Daoy (cell line): Measurements from ENCODE around the gene SVBP. TPM values are rescaled to one million over a fixed set of nuclear protein-coding genes. Genes with fewer than 3 reads are reported as not detected.
"Not testable (repeated sequence)": the region's sequence is repeated elsewhere in the genome, so short reads cannot be mapped to it uniquely, and the experiment has no call there.

Experiments
- DNase-seq: peaks from one replicate; pipeline ENCODE4 v3.0.0-alpha.2; 2015; ENCODE audit warnings: low read depth
- total RNA-seq: library from RNA; depleted of rRNA; stranded (reverse); fragments of >200 nt; shearing (Covaris generic); gene quantifications from 2 replicates; pipeline ENCODE4 v1.2.3, GENCODE V29; 2014

SVBP gene
- total RNA-seq, 1 experiment from 2014 or later, result 28.2 TPM

- DNase-seq, result no peak
These were observed 24.4 kb upstream of the SVBP start for GRCh38 chr1:42841440-42842147.

GRCh38 chr1:42841010-42841409, 23.8 kb upstream of the SVBP start:
- DNase-seq, result no peak

- DNase-seq, result no peak
These were observed 21.4 kb upstream of the SVBP start for GRCh38 chr1:42838482-42839190.

DNA sequence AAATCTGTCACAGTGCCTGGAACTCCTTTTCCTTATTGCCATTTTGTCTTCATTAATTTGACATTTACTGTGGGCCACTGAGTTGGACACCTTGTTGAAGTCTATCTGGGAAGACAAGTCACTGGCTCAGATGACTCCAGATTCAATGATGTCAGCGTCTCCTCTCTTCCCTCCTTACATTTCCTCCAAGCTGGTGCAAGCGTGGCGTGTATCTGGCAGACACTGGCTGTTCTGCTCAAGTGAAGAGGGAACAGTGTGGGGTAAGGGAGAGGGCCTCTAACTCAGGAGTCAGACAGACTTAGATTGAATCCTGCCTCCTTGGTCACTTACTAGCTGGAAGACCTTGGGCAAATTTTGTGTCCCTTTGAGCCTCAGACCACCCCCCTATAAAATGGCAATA, 20.5 kb upstream of the SVBP start:
- no peak for DNase-seq

- DNase-seq, result no peak
These were observed 18.2 kb upstream of the SVBP start for GRCh38 chr1:42835422-42835821.

GRCh38 chr1:42834803-42835202, 17.6 kb upstream of the SVBP start:
- DNase-seq, result no peak

DNA sequence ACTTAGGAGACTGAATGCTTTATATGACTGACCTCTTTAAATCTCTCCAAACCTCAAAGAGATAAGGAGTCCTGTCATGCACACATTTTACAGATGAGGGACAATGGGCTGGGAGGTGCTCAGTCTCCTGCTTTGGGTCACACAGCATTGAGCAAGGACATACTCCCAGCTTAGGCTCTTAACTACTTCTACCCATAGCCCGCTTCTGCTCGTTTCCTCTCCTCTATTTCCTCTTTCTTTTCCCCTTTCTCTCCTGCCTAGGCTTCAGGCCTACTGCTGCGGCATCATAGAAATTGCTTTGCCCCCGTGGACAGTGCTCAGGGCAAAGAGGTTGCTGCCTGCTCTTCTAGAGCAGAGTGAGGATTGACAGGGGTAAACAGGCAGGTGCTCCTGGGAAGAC, 16.8 kb upstream of the SVBP start:
- no peak for DNase-seq

DNA sequence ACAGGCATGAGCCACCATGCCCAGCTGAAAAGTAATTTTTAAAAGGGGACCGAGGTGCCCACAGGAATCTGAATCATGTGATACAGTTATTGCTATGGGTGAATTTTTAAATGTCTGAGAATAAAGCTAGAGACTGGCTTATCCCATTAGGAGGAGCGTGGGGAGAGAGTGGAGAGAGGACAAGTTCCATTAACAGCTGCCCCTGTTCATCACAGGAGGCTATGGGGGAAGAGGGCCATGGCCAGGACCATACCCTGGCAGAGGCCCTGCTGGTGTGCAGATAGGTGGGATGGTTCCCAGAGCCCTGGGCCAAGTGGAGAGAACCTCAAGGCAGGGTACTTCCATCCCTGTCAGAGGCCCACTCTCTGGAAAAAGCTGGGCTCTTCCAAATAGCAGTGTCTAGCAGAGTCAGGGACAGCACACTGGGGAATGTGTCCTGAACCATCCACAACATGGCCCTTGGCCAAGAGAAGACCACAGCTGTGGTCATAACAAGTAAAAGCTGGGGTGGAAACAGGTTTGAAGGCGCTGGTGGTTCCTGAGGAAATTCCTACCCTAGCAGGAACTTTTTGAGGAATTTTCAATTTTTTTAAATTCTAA, 15.5 kb upstream of the SVBP start:
- DNase-seq, result no peak

- DNase-seq, result no peak
These were observed 14.1 kb upstream of the SVBP start for GRCh38 chr1:42831273-42831672.

- no peak for DNase-seq
These were observed 13.4 kb upstream of the SVBP start for GRCh38 chr1:42830631-42831030.

DNA sequence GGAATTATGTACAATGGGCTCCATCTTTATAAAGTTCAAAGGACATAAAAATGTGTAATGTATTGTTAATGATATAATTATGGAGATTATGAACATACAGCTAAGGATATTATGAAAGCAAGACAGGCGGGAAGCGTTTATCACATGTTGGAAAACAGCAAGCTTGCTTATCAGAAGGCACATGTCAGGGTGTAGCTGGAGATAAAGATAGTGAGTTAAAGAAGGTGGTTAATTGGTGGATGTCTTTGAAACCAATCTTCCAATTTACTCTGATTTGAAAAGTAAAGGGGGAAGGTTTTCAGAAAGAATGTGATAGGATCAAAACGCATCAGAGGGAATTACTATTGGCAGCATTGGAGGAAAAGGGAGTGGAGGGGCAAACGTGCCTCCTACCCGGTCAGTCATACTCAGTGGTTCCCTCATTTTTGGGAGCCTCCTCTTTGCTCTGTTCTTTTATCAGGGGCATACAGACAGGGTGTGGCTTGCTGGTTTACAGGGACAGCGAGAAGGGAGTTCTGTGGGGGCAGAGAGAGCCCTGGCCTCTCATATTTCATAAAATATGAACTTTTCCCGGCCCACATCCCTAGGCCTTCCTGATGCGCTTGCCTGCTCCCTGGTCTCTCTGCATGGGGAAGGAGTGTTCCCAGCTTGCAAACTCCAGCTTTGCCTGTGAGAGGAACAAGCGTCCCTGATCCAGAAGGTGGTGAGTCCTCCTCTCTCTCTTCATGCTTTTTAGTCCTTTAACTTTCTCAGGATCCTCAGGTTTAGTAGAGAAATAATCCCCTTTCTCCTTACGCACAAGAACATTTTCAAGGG, 8.0 kb upstream of the SVBP start:
- DNase-seq, result no peak

- DNase-seq, result no peak
These were observed 7.4 kb upstream of the SVBP start for GRCh38 chr1:42824481-42825035.

- DNase-seq, result no peak
These were observed 5.7 kb upstream of the SVBP start for GRCh38 chr1:42822800-42823392.

DNA sequence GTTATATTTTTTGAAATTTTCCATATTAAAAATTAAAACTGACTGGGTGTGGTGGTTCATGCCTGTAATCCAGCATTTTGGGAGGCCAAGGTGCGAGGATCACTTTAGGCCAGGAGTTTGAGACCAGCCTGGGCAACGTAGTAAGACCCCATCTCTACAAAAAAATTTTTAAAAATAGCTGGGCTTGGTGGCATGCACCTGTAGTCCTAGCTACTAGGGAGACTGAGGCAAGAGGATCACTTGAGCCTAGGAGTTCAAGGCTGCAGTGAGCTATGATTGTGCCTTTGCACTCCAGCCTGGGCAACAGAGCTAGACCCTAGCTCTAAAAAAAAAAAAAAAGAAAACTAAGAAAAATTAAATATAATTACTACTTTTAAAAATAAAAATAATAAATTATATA, 4.5 kb upstream of the SVBP start:
- DNase-seq, result no peak

DNA sequence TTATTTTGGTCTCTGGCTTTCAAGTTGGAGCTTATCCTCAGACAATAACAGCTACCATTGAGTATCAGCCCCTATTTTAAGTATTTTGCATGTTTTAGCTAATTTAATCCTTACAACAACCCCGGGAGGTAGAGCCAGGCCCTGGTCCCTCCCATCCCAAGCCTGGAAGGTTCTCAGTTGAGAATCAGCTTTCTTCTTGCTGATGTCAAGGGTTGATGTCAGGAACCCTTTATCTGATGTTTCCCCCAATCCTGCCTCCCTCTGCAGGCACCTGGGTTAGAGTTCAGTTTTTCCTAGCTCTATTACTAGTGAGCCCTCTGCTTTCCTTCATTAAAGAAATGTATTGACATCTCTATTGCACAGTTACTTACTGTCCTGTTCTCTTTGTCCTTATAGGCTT, 3.6 kb upstream of the SVBP start:
- no peak for DNase-seq

DNA sequence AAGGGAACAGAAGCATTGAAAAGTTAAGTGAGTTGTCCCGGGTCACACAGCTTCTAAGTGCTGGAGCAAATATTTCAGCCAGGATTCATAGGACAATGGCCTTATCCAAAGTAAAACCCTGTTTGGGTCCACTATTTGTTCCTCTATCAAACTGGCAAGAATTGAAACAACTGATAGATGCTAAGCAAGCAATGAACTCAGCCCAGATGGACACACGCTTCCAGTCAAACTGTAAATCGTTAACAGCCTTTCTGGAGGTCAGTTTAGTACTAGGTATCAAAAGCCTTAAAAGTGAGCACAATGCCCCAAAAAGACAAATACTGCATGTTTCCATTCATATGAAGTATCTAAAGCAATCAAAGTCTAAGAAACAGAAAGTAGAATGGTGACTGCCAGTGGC, 779 bp upstream of the SVBP start:
- no peak for DNase-seq

DNA sequence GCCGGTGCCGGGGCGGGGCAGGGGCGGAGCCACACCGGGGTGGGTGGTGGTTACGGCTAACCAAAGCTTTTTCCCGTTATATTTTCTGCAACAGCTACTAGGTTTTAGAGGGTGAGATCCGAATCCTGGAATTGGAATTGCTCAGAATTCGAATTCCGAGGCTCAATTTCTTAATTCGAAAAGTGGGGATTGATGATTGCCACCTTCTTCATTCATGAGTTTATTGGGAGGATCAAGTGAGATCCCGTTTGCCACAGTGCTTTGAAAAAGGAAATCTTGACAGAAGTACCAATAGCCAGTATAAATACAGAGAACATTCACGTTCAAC, 207 bp upstream of the SVBP start:
- no peak for DNase-seq

- peak; percentile 5 for DNase-seq
These were observed 1.1 kb downstream of the SVBP start for GRCh38 chr1:42815941-42816584.

- DNase-seq, result not testable (repeated sequence)
These were observed 2.4 kb downstream of the SVBP start for GRCh38 chr1:42814815-42815214.

DNA sequence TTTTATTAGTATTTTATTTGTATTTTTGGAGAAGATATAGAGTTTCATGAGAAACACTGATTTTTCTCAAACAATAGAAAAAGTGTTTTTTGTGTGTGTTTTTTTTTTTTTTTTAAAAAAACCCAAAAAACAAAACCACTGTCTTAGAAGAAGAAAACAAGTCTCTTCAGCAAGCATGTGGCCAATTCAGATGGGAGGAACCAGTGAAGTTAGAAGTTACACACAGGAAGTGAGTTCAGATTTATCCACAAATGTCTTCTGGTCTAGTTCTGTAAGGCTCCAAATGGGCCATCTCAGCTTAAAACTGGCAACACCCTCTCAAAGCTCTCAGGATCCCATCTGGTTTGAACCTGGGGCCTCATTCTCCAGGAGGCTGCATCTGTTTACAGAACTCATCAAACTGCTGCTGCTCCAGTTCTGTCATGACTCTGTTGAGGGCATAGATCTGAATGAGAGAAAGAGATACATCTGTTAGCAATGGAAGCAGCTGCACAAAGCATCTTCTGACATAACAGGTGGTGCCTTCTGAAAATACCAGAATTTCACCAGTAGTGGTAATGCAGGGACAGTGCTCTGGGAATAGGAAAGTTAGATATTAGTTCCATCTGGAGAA, 10.0 kb downstream of the SVBP start:
- DNase-seq, result no peak

GRCh38 chr1:42806593-42806992, 10.6 kb downstream of the SVBP start:
- DNase-seq, result no peak
